Spinal cord (tissue), 10 donors: Measurements from ENCODE around the gene LPAR1. TPM values are rescaled to one million over a fixed set of nuclear protein-coding genes. Genes with fewer than 3 reads are reported as not detected.

Source experiments
- DNase-seq, 6 donors: peaks; one replicate each; pipeline versions ENCODE4 v3.0.0 to v3.0.0-alpha.2; 2013 to 2015; ENCODE audit warnings: low spot score in 6 of 6, low read depth in 4 of 6
- H3K27ac ChIP-seq: one replicate; pipeline ENCODE4 v1.5.1; 2013; ENCODE audit warnings: low read depth, low read length, control low read depth
- H3K27me3 ChIP-seq: one replicate; pipeline ENCODE4 v1.6.1; 2013; ENCODE audit warnings: low read length; ENCODE audit not compliant: control insufficient read depth, insufficient read depth
- H3K36me3 ChIP-seq: one replicate; pipeline ENCODE4 v1.6.1; 2013; ENCODE audit warnings: low read length; ENCODE audit not compliant: control insufficient read depth, insufficient read depth
- H3K4me1 ChIP-seq: one replicate; pipeline ENCODE4 v1.6.1; 2013; ENCODE audit warnings: low read length; ENCODE audit not compliant: control insufficient read depth, insufficient read depth
- H3K4me3 ChIP-seq: one replicate; pipeline ENCODE4 v1.5.1; 2013; ENCODE audit warnings: low read depth, low read length, control low read depth
- H3K9me3 ChIP-seq: one replicate; pipeline ENCODE4 v1.6.1; 2013; ENCODE audit warnings: low read length; ENCODE audit not compliant: control insufficient read depth, insufficient read depth
- WGBS: methylation state at CpG from one replicate; pipeline ENCODE4 v1.1.5; 2013; ENCODE audit warnings: missing lambda C conversion rate; ENCODE audit not compliant: insufficient coverage; 5-methylcytosine and 5-hydroxymethylcytosine counted together
- polyA plus RNA-seq, 2 donors: library from polyadenylated mRNA; unstranded; fragments of 120-200 nt; gene quantifications; one replicate each; pipeline ENCODE4 v1.2.1, GENCODE V29; 2013; ENCODE audit not compliant: insufficient read length in 2 of 2
- total RNA-seq, 2 donors: library from RNA; depleted of rRNA in 1 of 2; stranded (reverse); fragments of 120-200 nt in 1 of 2; fragments of >200 nt in 1 of 2; gene quantifications; one replicate each; pipeline versions ENCODE4 v1.2.3 to v1.2.4, GENCODE V29; 2013 to 2014
- donor health status: healthy.

The LPAR1 gene
- total and polyA plus RNA-seq, 4 donors: 92.7 to 177 (median 148) TPM

DNA sequence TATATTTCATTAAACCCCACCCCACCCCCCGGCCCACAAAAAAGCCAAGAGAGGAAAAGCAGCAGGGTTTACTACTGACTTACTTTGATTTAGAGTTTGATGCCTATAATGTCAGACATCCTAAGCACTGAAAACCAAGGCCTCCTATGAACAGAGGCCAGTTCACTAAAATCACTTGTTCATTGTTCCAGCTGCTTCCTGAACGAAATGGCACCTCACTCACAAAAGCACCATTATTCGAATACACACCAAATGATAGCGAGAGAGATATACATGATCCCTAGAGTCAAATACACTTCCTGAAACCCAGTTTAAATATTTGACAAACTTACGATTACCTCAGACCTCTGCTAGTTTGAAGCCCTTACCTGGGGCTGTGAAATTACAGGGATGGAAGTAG, 66.6 kb downstream of the LPAR1 start:
- no peak overlapping the region for H3K27ac ChIP-seq
- 60% methylated on average over 1 of the region's 5 CpGs for WGBS
- no peak for DNase-seq

DNA sequence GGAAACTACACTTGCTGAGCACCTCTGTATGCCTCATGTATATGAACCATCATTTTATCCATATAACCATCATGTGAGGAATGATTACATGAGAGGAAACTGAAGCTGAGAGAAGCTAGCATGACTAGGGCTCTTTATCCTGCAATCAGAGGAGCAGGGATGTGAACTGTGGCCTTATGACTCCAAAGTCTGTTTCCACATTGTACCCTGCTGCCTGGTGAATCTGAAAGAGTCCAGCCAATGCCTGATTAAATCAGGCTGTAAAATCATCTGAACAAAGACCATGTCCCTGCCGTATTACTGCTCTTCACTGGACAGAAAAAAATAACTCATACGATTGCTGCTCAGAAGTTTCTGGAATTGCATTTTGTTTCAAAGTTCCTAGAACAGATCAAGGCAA, 67.0 kb downstream of the LPAR1 start:
- DNase-seq: no peak
- WGBS: no CpG with 5 or more reads among the region's 2 CpGs
- H3K9me3 ChIP-seq: no peaks in the 10 kb centered on the region
- H3K27me3 ChIP-seq: no peaks in the 10 kb centered on the region
- no peak overlapping the region for H3K27ac ChIP-seq
- peaks cover 3% of the 10 kb centered on the region for H3K4me1 ChIP-seq
- H3K4me3 ChIP-seq: no peak overlapping the region
- no peaks in the 10 kb centered on the region for H3K36me3 ChIP-seq

More for the DNA sequence above, 66.6 kb downstream of the LPAR1 start:
- H3K4me3 ChIP-seq: no peak overlapping the region
- peaks cover 3% of the 10 kb centered on the region for H3K4me1 ChIP-seq
- no peaks in the 10 kb centered on the region for H3K27me3 ChIP-seq
- no peaks in the 10 kb centered on the region for H3K36me3 ChIP-seq
- H3K9me3 ChIP-seq: no peaks in the 10 kb centered on the region

DNA sequence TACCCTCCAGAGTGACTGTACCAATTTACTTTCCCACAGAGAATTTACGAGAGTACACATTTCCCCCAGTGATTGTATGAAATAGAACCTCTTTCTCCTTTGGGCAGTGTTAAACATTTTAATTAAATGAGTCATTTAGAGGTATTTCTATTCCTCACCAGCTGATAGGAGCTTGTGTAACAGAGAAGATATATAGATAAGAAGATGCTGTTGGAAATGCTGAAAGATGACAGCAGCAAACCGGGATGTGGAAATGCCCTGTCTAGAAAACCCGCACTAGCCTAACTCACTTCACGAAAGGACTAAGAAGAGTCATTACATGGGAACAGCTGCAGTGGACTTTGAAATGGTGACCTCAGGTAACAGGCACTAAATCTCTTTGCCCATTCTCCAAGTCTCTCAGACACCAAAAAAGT, 68.3 kb downstream of the LPAR1 start:
- Histone ChIP-seq H3K4me3 (no peak overlapping the region), H3K27ac (no peak overlapping the region), H3K4me1 (peaks cover 3% of the 10 kb centered on the region), H3K27me3 (no peaks in the 10 kb centered on the region), H3K9me3 (no peaks in the 10 kb centered on the region), H3K36me3 (no peaks in the 10 kb centered on the region)
- peak in 1 of 6 donors; percentile 66 for DNase-seq
- WGBS: no CpG with 5 or more reads among the region's 4 CpGs

DNA sequence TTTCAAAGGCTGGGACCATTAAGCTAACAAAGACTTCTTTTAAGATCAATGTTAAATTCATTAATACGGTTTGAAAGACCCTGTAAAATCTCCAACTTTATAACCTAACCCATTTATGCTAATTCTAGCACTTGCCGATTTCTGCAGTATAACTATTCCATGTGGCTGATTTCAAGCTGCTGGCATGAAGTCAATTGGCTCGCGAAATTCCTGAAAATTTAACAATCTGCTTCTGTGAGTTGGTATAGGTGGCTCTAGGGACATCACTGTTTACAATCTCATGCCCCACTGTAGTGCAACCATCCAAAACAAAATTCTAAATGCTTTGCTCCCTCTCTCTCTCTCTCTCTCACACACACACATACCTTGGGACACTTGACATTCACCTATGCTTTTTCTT, 70.2 kb downstream of the LPAR1 start:
- no peaks in the 10 kb centered on the region for H3K36me3 ChIP-seq
- H3K4me3 ChIP-seq: no peak overlapping the region
- WGBS: no CpG with 5 or more reads among the region's 4 CpGs
- H3K27me3 ChIP-seq: no peaks in the 10 kb centered on the region
- H3K9me3 ChIP-seq: no peaks in the 10 kb centered on the region
- no peak overlapping the region for H3K27ac ChIP-seq
- H3K4me1 ChIP-seq: peaks cover 3% of the 10 kb centered on the region
- peak in 2 of 6 donors; percentile 70 to 77 for DNase-seq

DNA sequence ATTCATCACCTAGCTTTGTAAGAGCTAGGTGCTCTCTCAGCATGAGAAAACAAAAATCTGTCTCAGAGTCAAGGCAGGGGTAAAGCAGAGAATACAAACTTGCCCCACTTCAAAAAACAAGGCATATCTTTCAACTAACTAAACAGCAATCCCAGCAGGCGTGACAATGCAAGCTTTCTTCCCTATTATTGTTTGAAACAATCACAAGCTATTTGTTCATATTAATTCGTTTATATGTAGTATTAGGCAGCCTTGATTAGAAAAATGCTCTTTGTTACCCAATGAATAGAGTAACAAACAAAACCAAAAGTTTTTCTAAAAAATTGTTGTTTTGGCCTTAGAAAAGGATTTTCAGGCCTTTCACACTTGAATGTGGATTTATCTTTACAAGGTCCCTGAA, 71.1 kb downstream of the LPAR1 start:
- no peaks in the 10 kb centered on the region for H3K27me3 ChIP-seq
- WGBS: no CpG with 5 or more reads among the region's 2 CpGs
- DNase-seq: no peak
- no peak overlapping the region for H3K4me3 ChIP-seq
- no peaks in the 10 kb centered on the region for H3K9me3 ChIP-seq
- H3K36me3 ChIP-seq: no peaks in the 10 kb centered on the region
- peaks cover 3% of the 10 kb centered on the region for H3K4me1 ChIP-seq
- H3K27ac ChIP-seq: no peak overlapping the region

DNA sequence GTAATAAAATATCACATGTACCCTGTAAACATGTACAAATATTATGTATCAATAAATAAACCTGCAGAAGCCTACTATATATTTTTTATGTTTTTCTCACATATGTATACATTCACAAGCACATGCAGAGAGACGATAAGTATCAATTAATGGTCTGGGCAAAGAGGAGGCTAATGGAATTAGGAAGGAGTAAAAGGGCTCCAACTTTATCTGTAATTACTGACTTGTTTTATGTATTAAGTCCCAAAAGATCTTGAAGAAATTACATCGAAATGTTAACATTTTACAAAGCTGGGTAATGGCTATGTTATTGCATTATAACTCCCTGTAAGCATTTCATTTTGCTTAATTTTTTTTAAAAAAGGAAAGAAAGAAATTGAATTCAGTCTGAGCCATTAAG, 78.0 kb downstream of the LPAR1 start:
- no peaks in the 10 kb centered on the region for H3K27me3 ChIP-seq
- no peak overlapping the region for H3K27ac ChIP-seq
- peaks cover 4% of the 10 kb centered on the region for H3K9me3 ChIP-seq
- no peaks in the 10 kb centered on the region for H3K4me1 ChIP-seq
- peaks cover 3% of the 10 kb centered on the region for H3K36me3 ChIP-seq
- H3K4me3 ChIP-seq: no peak overlapping the region
- WGBS: no CpG with 5 or more reads among the region's 2 CpGs
- peak in 1 of 6 donors; percentile 20 for DNase-seq

DNA sequence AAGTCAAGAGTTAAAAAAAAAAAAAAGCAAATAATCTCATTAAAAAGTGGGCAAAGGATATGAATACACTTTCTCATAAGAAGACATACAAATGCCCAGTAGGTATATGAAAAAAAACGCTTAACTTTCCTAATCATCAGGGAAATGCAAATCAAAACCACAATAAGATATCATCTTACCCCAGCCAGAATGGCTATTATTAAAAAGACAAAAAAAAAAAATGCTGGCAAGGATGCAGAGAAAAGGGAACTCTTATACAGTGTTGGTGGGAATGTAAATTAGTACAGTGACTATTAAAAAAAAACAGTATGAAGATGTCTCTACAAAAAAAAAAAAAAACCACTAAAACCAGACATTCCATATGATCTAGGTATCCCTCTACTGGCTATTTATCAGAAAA, 79.4 kb downstream of the LPAR1 start:
- WGBS: no CpG with 5 or more reads among the region's 1 CpG
- Histone ChIP-seq H3K36me3 (peaks cover 3% of the 10 kb centered on the region), H3K27me3 (no peaks in the 10 kb centered on the region), H3K27ac (no peak overlapping the region), H3K9me3 (peaks cover 8% of the 10 kb centered on the region), H3K4me3 (no peak overlapping the region), H3K4me1 (no peaks in the 10 kb centered on the region)
- DNase-seq: no peak

DNA sequence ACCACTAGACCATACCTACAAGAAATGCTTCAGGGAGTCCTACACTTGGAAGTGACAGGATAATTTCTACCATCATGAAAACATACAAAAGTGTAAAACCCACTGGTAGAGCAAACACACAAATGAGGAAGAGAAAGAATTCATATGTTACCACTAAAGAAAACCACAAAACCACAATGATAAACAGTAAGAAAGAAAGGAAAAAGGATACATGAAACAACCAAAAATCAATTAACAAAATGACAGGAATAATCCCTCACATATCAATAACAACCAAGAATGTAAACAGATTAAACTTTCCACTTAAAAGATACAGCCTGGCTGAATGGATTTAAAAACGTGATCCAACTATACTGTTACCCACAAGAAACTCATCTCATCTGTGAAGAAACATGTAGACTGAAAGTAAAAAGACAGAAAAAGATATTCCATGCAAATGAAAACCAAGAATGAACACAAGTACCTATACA, 83.4 kb downstream of the LPAR1 start:
- Histone ChIP-seq H3K27ac (no peak overlapping the region), H3K4me1 (peaks cover 13% of the 10 kb centered on the region), H3K27me3 (no peaks in the 10 kb centered on the region), H3K4me3 (no peak overlapping the region), H3K9me3 (peaks cover 8% of the 10 kb centered on the region), H3K36me3 (peaks cover 3% of the 10 kb centered on the region)
- WGBS: no CpG with 5 or more reads among the region's 1 CpG
- no peak for DNase-seq

DNA sequence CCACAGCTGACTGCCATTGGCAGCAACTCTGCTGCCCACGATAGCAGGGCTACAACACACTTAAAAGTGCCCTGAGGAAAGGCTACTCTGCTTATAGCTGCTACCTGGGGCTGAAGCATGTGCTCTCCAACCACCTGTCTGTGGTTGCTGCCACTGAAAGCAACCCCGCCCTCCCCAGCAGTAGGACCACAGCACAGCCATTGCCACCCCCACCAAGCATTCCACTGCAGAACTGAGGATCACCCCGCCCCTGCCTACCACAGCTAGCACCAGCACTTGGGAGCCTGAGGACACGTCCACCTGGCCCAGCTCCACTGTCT, 85.8 kb downstream of the LPAR1 start:
- no peak overlapping the region for H3K4me3 ChIP-seq

DNA sequence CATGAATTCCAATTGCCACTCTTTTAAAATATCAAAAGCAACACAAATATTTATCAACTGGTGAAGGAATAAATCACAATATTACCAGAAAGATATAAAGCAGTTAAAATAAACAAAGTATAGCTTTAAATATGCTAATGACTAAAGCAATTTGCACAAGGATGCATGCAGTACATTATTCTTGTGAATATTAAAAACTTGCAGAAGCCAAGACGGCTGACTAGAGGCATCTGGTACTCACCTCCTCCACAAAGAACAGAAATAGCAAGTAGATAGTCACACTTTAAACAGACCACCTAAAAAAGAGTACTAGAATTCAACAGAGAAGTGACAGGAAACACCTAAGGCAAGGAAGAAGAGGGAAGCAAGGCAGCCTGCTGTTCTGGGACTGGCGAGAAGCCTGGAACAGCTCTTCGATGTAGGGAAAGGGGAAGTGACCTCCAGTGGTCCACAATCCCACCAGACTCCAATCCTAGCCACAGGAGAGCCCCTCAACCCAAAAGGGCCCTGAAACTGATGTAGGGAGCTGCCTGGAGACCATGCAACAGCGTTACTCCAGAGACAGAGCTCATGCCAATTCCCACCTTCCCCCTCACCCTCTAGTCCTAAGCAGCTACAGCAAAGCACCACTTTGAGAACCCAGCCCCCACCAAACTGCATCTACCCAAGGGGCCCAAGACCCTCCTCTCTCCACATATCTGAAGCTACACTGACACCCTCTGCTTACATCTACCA, 86.3 kb downstream of the LPAR1 start:
- no peaks in the 10 kb centered on the region for H3K36me3 ChIP-seq
- 73% methylated on average over 2 of the region's 4 CpGs for whole genome bisulfite sequencing
- peaks cover 6% of the 10 kb centered on the region for H3K9me3 ChIP-seq
- H3K4me1 ChIP-seq: peaks cover 13% of the 10 kb centered on the region
- peak in 1 of 6 donors; percentile 44 for DNase-seq
- no peak overlapping the region for H3K27ac ChIP-seq
- H3K4me3 ChIP-seq: no peak overlapping the region
- H3K27me3 ChIP-seq: no peaks in the 10 kb centered on the region

More for the DNA sequence above, 85.8 kb downstream of the LPAR1 start:
- Histone ChIP-seq H3K4me1 (peaks cover 13% of the 10 kb centered on the region), H3K27me3 (no peaks in the 10 kb centered on the region), H3K9me3 (peaks cover 6% of the 10 kb centered on the region), H3K27ac (no peak overlapping the region), H3K36me3 (no peaks in the 10 kb centered on the region)
- no peak for DNase-seq
- WGBS: 92% methylated on average over 4 of the region's 4 CpGs
